ENCODE data around the gene NFU1.

DNA sequence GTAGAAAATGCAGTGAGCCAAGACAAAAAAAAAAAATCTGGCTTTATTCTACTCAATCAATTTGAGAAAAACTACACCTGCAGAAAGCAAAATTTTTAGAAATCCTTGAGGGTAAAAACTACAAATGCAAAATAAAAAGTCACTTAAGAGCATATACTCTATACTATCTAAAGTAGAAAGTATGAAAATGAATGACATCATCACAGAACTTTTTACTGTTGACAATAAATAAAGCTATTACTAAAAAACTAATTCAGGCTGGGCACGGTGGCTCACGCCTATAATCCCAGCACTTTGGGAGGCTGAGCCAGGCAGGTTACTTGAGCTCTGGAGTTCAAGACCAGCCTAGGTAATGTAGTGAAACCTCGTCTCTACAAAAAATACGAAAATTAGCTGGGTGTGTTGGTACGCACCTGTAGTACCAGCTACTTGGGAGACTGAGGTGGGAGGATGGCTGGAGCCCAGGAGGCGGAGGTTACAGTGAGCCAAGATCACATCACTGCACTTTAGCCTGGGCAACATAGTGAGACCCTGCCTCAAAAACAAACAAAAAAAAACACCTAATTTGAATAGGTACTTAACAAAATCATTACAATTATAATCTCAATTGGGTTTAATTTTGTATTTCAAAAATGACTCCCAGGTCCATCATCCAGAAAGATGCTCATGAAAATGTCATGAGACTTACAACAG, 7.6 kb downstream of the NFU1 start:
- TF ChIP-seq POLR2A (IDR thresholded peaks at IDR 0.05) (no peak), POLR2AphosphoS5 (IDR thresholded peaks at IDR 0.05) (no peak)
- TF ChIP-seq, protein P1, sequence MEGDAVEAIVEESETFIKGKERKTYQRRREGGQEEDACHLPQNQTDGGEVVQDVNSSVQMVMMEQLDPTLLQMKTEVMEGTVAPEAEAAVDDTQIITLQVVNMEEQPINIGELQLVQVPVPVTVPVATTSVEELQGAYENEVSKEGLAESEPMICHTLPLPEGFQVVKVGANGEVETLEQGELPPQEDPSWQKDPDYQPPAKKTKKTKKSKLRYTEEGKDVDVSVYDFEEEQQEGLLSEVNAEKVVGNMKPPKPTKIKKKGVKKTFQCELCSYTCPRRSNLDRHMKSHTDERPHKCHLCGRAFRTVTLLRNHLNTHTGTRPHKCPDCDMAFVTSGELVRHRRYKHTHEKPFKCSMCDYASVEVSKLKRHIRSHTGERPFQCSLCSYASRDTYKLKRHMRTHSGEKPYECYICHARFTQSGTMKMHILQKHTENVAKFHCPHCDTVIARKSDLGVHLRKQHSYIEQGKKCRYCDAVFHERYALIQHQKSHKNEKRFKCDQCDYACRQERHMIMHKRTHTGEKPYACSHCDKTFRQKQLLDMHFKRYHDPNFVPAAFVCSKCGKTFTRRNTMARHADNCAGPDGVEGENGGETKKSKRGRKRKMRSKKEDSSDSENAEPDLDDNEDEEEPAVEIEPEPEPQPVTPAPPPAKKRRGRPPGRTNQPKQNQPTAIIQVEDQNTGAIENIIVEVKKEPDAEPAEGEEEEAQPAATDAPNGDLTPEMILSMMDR (IDR thresholded peaks at IDR 0.05): no peak
